ENCODE results near the gene ZNF579. TPM values are rescaled to one million over a fixed set of nuclear protein-coding genes. Genes with fewer than 3 reads are reported as not detected.

The ZNF579 gene
- total and polyA plus RNA-seq, 2 of the 13 experiments (the other 11 are each of a cell fraction or from before 2014, with no cell fraction given) = 2.1 to 2.9 TPM

DNA sequence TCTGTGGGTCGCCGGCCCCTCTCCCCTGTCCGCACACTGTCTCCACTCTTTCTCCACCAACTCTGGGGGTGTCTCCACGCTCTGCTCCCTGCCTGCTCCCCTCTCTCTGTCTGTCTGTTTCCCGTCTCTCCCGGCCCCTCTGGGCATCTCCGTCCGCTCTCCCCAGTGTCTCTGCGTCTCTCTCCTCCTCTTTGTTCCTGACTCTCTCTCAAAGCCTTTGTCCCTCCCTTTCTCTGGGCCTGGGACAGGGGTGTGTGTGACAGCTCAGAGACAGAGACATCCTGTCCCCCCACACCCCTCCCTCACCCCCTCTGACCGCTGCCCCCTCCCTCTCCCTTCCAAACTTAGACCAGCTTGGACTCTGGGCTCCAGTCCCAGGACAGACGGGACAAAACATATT lies 34.6 kb downstream of the ZNF579 start (continued):
- TF ChIP-seq SRSF9 (IDR thresholded peaks at IDR 0.05; ENCODE audit: borderline replicate concordance, insufficient read depth, low read depth, low read length, poor library complexity, severe bottlenecking) (no peak), ZNF7 (CRISPR knock-in tag; IDR thresholded peaks at IDR 0.05) (no peak), BHLHE40 (IDR thresholded peaks at IDR 0.05; ENCODE audit: low read length) (no peak)

DNA sequence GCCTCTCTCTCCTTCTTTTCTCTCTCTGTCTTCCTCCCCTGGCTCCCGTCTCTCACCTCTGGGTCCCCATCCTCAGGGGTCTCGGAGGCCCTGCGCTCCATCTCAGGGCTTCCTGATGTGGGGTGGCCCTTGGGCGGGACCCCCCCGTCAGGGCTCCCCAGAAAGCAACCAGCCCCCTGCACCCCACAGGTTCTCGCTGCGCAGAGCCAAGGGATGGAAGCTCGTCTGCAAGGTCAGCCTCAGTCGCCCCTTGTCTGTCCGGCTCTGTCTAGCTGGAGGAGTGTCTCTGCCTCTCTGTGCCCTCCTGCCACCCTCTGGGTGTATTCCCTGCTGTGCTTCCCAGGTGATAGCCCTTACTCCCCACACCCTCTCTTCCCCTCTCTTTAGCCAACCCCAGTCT lies 35.2 kb downstream of the ZNF579 start, which contains the start of gene SBK3:
Gene SBK3 (minus strand): TSS at position 101 of the 400 bp plus-strand sequence. CDS start 0 bp downstream, at position 101.
- Histone ChIP-seq H3K27me3 (ENCODE audit: control insufficient read depth in 1 of 2, insufficient read depth in 2 of 2, low read length in 2 of 2) (no peaks in the 10 kb centered on the region; a peak in 1 of 5 replicates), H3K36me3 (replicated peaks in 1 of 2; ENCODE audit: control insufficient read depth in 1 of 2, insufficient read depth in 2 of 2, low read length in 2 of 2) (no peaks in the 10 kb centered on the region), H2AFZ (ENCODE audit: low read length) (no peak within 1 kb of the TSS), H3K4me3 (replicated peaks in 1 of 3; ENCODE audit: insufficient read depth in 1 of 3, low read depth in 2 of 3, low read length in 3 of 3) (peak within 1 kb of the TSS; percentile 21 to 69 (median 36); a peak in 5 of 6 replicates), H3K79me2 (ENCODE audit: insufficient read depth, low read length) (no peaks in the 10 kb centered on the region), H4K20me1 (ENCODE audit: insufficient read depth, low read length) (no peaks in the 10 kb centered on the region), H3K27ac (ENCODE audit: extremely low read length, insufficient read depth, low read length) (no peak within 1 kb of the TSS), H3K9me3 (ENCODE audit: low read length) (no peaks in the 10 kb centered on the region), H3K4me1 (ENCODE audit: insufficient read depth, low read length) (peaks cover 56% of the 10 kb centered on the region), H3K4me2 (ENCODE audit: low read depth, low read length) (peak within 1 kb of the TSS; percentile 77), H3K9ac (ENCODE audit: insufficient read depth, low read depth, low read length) (peak within 1 kb of the TSS; percentile 47; the same call in 1 of the 2 replicates)
- peak; percentile 8 for ATAC-seq
- BruUV-seq (replicated peaks) = no TSS peak
- DNase-seq (ENCODE audit: low spot score) = no peak
- TF ChIP-seq ZNF768 (CRISPR knock-in tag; IDR thresholded peaks at IDR 0.05) (peak; percentile 51; the same call in 1 of the 2 replicates), AGO1 (IDR thresholded peaks at IDR 0.05; ENCODE audit: low read depth, low read length, poor library complexity, severe bottlenecking) (peak; percentile 12), ISL2 (CRISPR knock-in tag; IDR thresholded peaks at IDR 0.05) (no peak)
- ChIA-PET CTCF (ENCODE audit: low intra/inter-chr PET ratio, low total read pairs) (no interaction called here), POLR2A (interaction anchor here (1.5 to 2.4 kb wide), 4 partner anchors 10 to 84 kb away, joined by 3 to 11 read pairs (median 5); partner anchors contain the start of genes FIZ1, ISOC2 and ZNF524)
- intact Hi-C loops (cut with micrococcal nuclease; ENCODE audit: unreplicated experiment) (no loop called here), in situ Hi-C loops (cut with HindIII; ENCODE audit: extremely low pct_ligation_motif_present, low pct_unique_long_range_greater_than_20kb) (no loop called here)
- FAIRE-seq = no peak
- WGBS (ENCODE audit: low lambda C conversion rate) = 44% methylated on average over 8 of the region's 10 CpGs
